ENCODE data around the gene SH3GL3.

- no peak for TF ChIP-seq CTCF (IDR thresholded peaks at IDR 0.05)
- TF ChIP-seq TCF7L2 (IDR thresholded peaks at IDR 0.05; ENCODE audit: low read depth, low read length) = no peak
- TF ChIP-seq POLR2AphosphoS5 (IDR thresholded peaks at IDR 0.05; ENCODE audit: low read depth, low read length) = no peak
Observed at GRCh38 chr15:83612898-83613635, 165.9 kb downstream of the SH3GL3 start.
